Stimulated activated CD8-positive, alpha-beta memory T cell treated with anti-CD3 and anti-CD28 coated beads, Interleukin-12 subunit alpha, Interleukin-12 subunit beta, amount 100 ng/mL, for 4 hours (primary cell): ENCODE data around the gene ZNF780B.
"Not testable (repeated sequence)": the region's sequence is repeated elsewhere in the genome, so short reads cannot be mapped to it uniquely, and the experiment has no call there.

Experiments
- DNase-seq: peaks from one replicate; pipeline ENCODE4 v3.0.0-alpha.2; 2020; ENCODE audit warnings: low read depth

Gene ZNF780B

DNA sequence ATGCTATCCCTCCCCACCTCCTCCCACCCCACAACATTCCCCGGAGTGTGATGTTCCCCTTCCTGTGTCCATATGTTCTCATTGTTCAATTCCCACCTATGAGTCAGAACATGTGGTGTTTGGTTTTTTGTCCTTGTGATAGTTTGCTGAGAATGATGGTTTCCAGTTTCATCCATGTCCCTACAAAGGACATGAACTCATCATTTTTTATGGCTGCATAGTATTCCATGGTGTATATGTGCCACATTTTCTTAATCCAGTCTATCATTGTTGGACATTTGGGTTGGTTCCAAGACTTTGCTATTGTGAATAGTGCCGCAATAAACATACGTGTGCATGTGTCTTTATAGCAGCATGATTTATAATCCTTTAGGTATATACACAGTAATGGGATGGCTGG, 18.0 kb downstream of the ZNF780B start:
- DNase-seq = not testable (repeated sequence)

DNA sequence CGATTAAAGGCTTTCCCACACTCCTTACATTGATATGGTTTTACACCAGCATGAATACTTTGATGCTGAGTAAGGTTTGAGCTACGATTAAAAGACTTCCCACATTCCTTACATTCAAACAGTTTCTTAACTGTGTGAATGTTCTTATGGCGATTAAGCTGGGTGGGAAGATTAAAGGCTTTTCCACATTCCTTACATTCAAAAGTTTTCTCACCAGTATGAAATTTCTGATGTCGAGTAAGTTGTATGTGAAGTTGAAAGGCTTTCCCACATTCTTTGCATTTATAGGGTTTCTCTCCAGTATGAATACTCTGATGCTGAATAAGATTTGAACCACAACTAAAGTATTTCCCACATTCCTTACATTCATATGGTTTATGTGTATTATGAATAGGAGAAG, 20.0 kb downstream of the ZNF780B start:
- no peak for DNase-seq

- no peak for DNase-seq
Measured at GRCh38 chr19:40033989-40034560, 22.0 kb downstream of the ZNF780B start.

GRCh38 chr19:40026597-40026970, 29.4 kb downstream of the ZNF780B start:
- DNase-seq = no peak

- no peak for DNase-seq
Measured at GRCh38 chr19:40025938-40026596, 30.0 kb downstream of the ZNF780B start.

- no peak for DNase-seq
Measured at GRCh38 chr19:40023969-40024368, 32.1 kb downstream of the ZNF780B start.

DNA sequence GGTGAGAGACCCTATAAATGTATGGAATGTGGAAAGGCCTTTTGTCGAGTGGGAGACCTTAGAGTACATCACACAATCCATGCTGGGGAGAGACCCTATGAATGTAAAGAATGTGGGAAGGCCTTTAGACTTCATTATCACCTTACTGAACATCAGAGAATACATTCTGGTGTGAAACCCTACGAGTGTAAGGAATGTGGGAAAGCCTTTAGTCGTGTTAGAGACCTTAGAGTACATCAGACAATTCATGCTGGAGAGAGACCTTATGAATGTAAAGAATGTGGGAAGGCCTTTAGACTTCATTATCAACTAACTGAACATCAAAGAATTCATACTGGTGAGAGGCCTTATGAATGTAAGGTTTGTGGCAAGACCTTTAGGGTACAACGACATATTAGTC, 42.0 kb downstream of the ZNF780B start:
- DNase-seq = no peak

DNA sequence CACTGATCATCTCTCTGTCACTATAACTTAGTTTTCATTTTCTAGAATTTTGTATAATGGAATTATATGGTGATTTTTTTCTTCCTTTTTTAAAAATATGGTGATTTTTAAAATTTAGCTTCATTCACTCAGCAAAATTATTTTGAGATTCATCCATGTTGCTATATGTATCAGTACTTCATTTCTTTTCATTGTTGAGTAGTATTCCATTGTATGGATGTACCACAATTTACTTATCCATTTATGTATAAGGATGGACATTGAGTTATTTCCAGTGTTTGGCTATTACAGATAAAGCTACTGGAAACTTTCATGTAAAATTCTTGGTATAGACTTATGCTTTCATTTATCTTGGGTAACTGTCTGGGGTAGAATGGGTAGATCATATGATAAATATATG, 46.4 kb downstream of the ZNF780B start:
- DNase-seq = no peak

DNA sequence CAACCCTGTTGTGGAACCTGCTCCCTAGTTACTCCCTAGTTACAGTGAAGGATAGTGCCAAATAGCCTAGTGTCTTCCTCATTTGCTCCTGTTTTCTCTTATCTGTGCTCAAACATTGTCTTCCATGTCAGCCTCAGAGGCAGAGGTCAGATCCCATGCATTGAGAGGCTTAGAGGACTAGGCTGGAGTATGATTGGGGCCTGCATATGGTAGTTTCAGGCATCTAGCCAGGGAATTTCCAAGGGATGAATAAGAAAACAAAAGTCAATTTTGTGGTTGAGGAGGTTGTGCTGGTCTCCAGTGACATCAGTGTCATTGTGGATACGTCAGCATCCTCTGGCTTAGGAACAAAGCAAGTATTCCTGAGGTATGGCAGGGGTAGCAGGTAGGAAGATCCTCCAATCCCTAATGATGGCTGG, 49.7 kb downstream of the ZNF780B start:
- DNase-seq = no peak

GRCh38 chr19:40005691-40006272, 50.2 kb downstream of the ZNF780B start:
- no peak for DNase-seq

DNA sequence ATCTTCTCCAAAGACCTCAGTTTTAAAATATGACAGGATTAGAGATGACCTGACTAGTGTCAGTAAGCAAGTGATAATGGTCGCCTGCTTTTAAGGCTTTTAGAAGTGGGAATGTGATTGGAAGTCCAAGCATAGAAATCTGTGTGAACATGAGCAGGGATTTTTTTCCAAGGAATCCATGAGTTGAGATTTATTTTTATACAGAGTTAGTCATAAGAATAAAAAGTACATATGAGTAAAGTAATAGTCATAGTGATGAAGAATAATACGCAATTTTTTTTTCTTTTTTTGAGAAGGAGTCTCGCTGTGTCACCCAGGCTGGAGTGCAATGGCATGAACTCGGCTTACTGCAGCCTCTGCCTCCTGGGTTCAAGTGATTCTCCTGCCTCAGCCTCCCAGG, 57.5 kb downstream of the ZNF780B start:
- no peak for DNase-seq

DNA sequence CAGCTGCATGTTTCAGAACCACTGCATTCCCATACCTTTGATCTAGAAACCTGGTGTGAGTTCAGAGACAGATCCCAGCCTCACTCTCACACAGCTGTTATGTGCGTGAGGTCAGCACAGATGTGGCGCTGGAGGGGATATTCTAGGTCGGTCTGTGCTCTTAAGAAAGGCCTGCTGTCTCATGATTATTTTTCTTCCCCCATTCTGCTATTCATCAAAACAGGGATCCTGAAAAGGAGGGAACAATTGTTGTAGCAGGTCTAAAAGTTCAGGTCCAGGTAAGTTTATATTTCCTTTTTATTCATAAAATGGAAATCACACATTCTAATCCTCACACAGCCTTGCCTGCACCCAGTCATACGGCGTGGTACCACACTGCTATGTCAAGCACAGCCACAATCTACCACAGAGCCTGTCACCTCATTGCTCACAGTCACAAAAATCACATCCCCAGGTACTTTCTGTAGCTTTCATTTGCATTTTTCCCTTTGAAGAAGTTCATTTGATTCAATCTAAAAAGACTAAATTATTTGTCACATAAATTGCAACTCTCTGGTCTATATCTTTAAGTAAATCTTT, 58.3 kb downstream of the ZNF780B start:
- no peak for DNase-seq

DNA sequence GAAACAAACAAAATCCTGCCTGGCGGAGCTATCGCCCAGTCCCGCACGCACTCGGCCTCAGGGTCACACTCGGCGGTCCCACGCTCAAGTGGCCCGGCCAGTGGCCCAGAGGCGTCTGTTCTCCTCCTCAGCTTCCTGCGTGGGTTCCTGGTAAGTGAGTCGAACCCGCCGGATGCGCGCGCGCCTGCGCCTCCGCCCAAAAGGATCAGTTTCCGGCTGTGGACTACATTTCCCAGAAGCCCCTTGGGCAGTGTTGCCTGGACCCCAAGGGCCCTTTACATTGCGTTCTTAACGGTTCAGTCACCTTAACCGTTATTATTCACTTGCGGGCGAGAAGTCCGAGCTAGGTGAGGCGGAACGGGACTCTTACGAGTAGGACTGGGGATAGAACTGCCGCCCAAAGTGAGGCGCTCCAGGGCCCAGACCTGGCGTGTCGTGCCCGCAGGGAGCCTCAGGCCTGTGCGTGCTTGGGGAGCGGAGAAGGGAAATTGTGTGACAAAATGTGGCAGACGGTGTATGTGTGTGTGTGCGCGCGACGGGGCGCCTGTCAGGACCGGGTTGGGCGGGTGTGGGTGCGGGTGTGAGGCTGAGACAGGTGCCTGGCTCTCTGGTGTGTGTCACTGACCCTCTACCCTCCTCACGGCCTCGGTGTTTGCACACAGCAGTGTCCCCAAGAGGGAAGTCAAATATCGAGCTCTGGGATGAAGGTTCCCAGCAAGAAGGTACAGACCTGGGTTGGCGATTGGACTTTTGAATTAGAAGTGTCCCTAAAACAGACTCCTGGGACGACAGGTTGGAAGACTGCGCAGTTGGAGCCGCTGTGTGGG, 59.0 kb downstream of the ZNF780B start, which contains the start of gene ZNF546:
Gene ZNF546 (plus strand): TSS at position 250 of the 827 bp plus-strand sequence. CDS start 1,267 bp downstream, outside the sequence.
- DNase-seq = peak; percentile 88

- no peak for DNase-seq
Measured at GRCh38 chr19:39996218-39996810, 59.7 kb downstream of the ZNF780B start.

DNA sequence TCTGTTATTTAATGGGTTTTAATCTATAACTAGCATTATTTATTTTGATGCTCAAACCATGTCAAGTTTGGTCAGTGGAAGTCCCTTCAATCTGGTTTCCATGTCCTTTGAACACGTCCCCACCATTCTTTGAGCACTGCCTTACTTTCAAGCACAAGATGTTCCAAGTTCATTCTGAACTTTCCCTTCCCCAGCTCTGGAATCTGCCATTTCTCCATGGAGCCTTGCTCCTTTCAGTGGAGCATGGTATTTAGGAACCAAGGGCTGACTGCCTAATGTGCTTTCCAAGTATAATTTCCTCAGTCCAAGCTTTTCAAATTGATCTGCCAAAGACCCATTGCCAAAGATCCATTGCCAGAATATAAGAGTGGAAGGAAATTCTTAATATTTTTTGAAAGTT, 60.2 kb downstream of the ZNF780B start:
- DNase-seq = no peak

- DNase-seq = no peak
Measured at GRCh38 chr19:39994361-39994760, 61.7 kb downstream of the ZNF780B start.

GRCh38 chr19:39993605-39994004, 62.4 kb downstream of the ZNF780B start:
- DNase-seq = no peak

DNA sequence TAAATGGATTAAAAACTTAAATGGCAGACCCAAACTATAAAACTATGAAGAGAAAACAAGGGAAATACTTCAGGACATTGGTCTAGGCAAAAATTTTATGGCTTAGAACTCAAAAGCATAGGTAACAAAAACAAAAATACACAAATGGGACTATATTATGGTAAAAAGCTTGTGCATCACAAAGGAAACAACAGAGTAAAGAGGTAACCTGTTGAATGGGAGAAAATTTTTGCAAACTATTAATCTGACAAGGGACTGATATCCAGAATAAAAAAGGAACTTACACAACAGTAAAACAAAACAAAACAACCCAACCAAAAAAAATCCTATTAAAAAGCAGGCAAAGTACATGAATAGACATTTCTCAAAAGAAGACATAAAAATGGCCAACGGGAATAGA, 68.4 kb downstream of the ZNF780B start:
- DNase-seq = no peak

DNA sequence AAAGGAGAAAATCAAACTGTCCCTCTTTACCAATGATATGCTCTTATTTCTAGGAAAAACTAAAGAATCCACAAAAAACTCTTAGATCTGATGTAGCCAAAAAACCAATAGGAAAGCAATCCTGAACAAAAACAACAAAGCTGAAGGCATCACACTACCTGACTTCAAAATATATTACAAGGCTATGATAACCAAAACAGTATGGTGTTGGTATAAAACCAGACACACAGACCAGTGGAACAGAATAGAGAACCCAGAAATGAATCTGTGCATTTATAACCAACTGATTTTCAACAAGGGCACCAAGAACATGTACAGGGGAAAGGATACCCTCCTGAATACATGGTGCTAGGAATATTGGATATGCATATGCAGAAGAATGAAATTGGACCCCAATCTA, 68.9 kb downstream of the ZNF780B start:
- DNase-seq = no peak

DNA sequence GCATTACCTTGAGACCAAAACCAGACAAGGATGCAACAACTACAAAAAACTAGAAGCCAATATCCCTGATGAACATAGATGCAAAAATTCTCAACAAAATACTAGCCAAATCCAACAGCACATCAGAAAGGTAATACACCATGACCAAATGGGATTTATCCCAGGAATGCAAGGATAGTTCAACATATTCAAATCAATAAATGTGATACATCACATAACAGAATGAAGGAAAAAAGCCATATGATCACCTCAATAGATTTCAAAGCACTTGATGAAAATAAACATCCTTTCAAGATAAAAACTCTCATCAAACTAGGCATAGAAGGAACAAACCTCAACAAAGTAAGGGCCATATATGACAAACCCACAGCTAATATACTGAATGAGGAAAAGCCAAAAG, 69.4 kb downstream of the ZNF780B start:
- no peak for DNase-seq

DNA sequence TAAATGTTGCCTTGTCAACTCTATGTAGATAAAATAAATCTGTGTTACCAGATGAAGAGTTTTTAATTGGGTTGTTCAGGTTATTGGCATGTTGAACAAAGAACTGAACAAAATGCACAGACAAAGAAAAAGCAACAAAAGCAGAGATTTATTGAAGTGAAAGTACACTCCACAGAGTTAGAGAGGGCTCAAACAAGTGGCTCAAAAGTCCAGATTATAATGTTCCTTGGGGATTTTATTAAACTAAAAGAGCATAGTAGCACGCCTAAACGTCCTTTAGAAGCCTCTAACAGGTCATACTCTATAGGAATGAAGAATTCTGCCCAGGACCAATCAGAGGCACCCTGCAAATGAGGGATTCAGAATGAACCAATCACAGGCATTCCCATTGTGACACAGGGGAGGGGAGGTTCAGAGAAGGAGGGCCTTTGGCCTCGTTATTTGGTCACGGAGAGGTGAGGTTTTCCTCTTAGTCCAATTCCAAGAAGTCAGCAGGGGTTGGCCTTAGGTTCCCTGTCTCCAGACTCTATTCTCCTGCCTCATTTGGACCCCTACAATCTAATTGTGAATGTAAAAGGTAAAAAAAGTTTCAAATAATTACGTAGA, 72.2 kb downstream of the ZNF780B start:
- no peak for DNase-seq

- DNase-seq = no peak
Measured at GRCh38 chr19:39982883-39983282, 73.1 kb downstream of the ZNF780B start.
